Measurements from ENCODE around the gene NFATC2IP. TPM values are rescaled to one million over a fixed set of nuclear protein-coding genes. Genes with fewer than 3 reads are reported as not detected.

NFATC2IP gene
- total RNA-seq, 6 experiments from 2014 or later = 10.3 to 16.5 (median 13.1) TPM

- H3K36me3 ChIP-seq = no peaks in the 10 kb centered on the region
- no peaks in the 10 kb centered on the region for H3K27me3 ChIP-seq
These were observed 61.1 kb downstream of the NFATC2IP start for GRCh38 chr16:29011851-29012250.

DNA sequence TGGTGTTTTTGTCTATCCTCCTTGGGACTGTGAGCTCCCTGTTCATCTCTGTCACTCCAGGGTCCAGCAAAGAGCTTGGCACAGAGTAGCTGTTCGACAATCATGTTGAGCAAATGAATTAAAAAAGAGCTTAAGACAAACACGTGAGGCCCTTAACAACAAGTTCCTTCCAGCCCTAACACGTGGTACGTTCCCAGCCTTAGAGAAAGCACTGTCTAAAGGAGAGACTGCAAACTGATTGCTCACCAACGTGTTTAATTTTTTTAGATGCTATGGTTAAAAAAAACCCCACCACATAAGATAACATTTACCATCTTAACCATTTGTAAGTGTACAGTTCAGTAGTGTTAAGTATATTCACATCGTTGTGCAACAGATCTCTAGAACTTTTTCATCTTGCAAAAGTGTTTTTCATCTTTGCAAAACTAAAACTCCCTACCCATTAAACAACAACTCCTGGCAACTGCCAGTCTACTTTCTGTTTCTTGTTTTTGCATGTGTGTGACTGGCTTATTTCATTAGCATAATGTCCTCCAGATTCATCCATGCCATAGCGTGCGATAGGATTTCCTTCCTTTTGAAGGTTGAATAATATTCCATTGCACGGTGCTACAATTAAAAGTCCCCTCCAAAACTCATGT, 62.3 kb downstream of the NFATC2IP start:
- WGBS (ENCODE audit: insufficient coverage, low coverage, low lambda C conversion rate, missing lambda C conversion rate) = 64% methylated on average over 9 of the region's 9 CpGs
- TF ChIP-seq CTCF (IDR thresholded peaks at IDR 0.05) (no peak), POLR2A (IDR thresholded peaks at IDR 0.05) (no peak)
- ATAC-seq (no peak), DNase-seq (no peak)
- intact Hi-C loops (cut with DNase I) = no loop called here
- no peak overlapping the region for H3K4me3 ChIP-seq
- H3K27ac ChIP-seq = peak overlapping the region in 1 of 3 donors; percentile 58
- H3K36me3 ChIP-seq = no peaks in the 10 kb centered on the region
- H3K9me3 ChIP-seq = no peaks in the 10 kb centered on the region
- peaks cover 0 to 17% (median 0%) of the 10 kb centered on the region in 4 donors for H3K4me1 ChIP-seq
- no peaks in the 10 kb centered on the region for H3K27me3 ChIP-seq

More at GRCh38 chr16:29011851-29012250, 61.1 kb downstream of the NFATC2IP start:
- Histone ChIP-seq H3K9me3 (no peaks in the 10 kb centered on the region), H3K27ac (no peak overlapping the region), H3K4me1 (peaks cover 0 to 17% (median 0%) of the 10 kb centered on the region in 4 donors), H3K4me3 (no peak overlapping the region)
- DNase-seq (no peak), ATAC-seq (no peak)
- 94% methylated on average over 2 of the region's 4 CpGs for WGBS (ENCODE audit: insufficient coverage, low coverage, low lambda C conversion rate, missing lambda C conversion rate)
- intact Hi-C loops (cut with DNase I) = no loop called here
- TF ChIP-seq POLR2A (IDR thresholded peaks at IDR 0.05) (no peak), CTCF (IDR thresholded peaks at IDR 0.05) (no peak)

DNA sequence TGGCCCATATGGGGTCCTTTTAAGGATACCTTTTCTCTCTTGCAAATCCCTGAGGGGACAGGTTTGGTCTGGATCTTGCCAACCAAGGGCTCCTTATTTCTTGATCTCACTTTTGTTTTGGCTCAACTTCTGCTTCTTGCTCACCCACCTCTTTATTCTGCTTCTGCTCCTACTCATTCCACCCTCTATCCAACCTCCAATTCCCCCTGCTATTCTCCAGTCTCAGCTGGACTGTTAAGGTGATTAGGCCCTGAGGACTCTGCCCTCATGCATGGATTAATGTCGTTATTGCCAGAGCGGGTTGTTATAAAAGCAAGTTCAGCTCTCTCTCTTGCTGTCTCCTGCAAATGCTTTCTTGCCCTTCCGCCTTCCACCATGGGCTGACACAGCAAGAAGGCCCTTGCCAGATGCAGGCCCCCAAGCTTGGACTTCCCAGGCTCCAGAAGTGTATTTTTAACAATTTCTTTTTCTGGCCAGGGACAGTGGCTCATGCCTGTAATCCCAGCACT, 63.9 kb downstream of the NFATC2IP start:
- H3K27me3 ChIP-seq = no peaks in the 10 kb centered on the region
- intact Hi-C loops (cut with DNase I) = no loop called here
- TF ChIP-seq POLR2A (IDR thresholded peaks at IDR 0.05) = no peak
- TF ChIP-seq CTCF (IDR thresholded peaks at IDR 0.05) = no peak
- peak; percentile 14 to 55 (median 40) for ATAC-seq
- no peak for DNase-seq
- no peak overlapping the region for H3K4me3 ChIP-seq
- no peaks in the 10 kb centered on the region for H3K9me3 ChIP-seq
- H3K36me3 ChIP-seq = no peaks in the 10 kb centered on the region
- peak overlapping the region in 1 of 3 donors; percentile 57 for H3K27ac ChIP-seq
- H3K4me1 ChIP-seq = peaks cover 0 to 17% (median 0%) of the 10 kb centered on the region in 4 donors
- 58% methylated on average over 3 of the region's 3 CpGs for WGBS (ENCODE audit: insufficient coverage, low coverage, low lambda C conversion rate, missing lambda C conversion rate)

Other genes starting within 250 kb of the NFATC2IP start
- gene EIF3C, start 239.5 kb upstream of the NFATC2IP start, total RNA-seq = 100 to 1,000 TPM; 145 to 260 (median 203) TPM
- gene NPIPB9, start 199.2 kb upstream of the NFATC2IP start, total RNA-seq = 1 to 10 TPM in 3 of 6 experiments, under 1 TPM in 3; 0.40 to 3.4 (median 0.91) TPM
- 10 to 100 TPM; 40.5 to 78.1 (median 57.2) TPM for gene ATXN2L, start 127.9 kb upstream of the NFATC2IP start, total RNA-seq
- 100 to 1,000 TPM; 103 to 169 (median 141) TPM for gene TUFM, start 104.6 kb upstream of the NFATC2IP start, total RNA-seq
- 10 to 100 TPM; 13.2 to 27.1 (median 20.6) TPM for gene SH2B1, start 87.1 kb upstream of the NFATC2IP start, total RNA-seq
- gene ATP2A1, start 72.4 kb upstream of the NFATC2IP start, total RNA-seq = 1 to 10 TPM in 2 of 6 experiments, under 1 TPM in 4; 0.42 to 3.6 (median 0.77) TPM
- 10 to 100 TPM in 2 of 6 experiments, 1 to 10 TPM in 4; 5.0 to 21.0 (median 9.1) TPM for gene RABEP2, start 25.7 kb upstream of the NFATC2IP start, total RNA-seq
- gene CD19, start 19.0 kb upstream of the NFATC2IP start, total RNA-seq = under 1 TPM in 1 of 6 experiments, not detected in 5; 0.10 TPM
- gene SPNS1, start 23.8 kb downstream of the NFATC2IP start, total RNA-seq = 10 to 100 TPM; 13.7 to 21.2 (median 17.7) TPM
- 1 to 10 TPM; 1.8 to 5.2 (median 3.1) TPM for gene LAT, start 34.1 kb downstream of the NFATC2IP start, total RNA-seq